NCI-H2171 treated with DMSO at 0.1 percent for 48 hours (cell line): Measurements from ENCODE around the gene GMPPA.

ENCODE experiments used
- DNase-seq: peaks from one replicate; lab custom pipeline; 2025; lab: John Stamatoyannopoulos, UW

GMPPA gene

DNA sequence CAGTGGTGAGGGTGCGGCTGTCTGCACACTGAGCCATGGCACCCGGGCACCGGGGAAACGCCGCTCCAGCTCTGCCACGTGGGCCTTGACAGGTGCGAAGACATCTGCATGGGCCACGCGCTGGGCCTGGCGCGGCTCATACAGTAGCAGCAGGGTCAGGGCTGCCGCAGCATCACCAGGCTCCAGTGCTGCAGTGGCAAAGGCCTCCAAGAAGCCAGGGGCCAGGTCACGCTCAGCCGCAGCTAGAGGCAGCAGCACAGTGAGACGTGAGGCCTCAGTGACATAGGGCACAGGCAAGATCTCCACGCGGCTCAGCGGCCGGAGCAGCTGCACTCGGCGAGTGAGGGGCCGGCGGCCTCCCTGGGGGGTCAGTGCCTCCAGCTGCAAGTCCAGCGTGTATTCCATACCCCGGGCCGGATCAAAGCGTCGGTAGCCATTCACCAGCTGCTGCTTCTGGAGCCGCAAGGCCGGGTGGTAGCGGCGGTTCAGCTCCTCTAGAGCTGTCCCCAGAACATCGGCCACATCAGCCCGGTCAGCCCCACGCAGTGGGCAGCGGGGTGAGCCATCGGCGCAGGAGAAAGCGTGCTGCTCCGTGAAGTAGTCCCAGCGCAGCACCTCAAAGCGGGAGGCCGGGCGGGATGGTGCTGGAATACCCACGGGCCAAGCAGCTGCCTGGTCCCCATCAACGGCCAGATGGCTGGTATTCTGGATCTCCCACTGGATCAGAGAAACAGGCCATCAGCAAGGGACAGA lies 41.4 kb downstream of the GMPPA start:
- no peak for DNase-seq

DNA sequence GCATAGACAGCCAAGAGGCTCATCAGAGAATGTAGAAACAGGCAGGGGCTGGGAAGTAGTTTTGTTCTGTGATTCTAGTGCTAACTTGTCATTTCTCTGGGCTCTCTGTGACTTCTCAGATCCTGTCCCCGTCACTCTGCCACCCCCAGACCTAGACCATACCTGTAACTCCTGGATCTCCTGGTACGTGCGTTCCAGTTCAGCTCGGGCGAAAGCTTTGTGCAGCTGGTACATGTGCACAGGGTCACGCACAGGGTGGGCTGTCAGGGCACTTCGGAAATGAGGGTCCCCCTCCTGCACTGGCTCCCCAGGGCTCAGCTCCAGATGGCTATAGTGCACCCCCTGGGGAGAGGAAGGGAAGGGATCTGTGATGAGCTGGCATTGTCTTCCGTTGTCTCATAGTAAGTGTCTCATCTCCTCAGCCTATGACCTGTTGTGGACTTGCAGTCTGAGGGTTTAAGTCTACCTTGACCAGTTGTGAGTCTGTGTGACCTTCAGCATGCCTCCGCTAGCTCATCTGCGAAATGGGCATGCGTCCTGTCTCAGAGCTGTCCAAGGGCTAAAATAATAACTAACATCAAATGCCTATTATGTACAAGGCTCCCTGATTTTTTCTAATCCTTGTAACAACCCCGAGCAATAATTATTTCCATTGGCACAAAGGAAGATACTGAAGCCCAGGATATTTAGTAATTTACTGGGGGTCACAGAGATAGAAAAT lies 42.3 kb downstream of the GMPPA start:
- no peak for DNase-seq

DNA sequence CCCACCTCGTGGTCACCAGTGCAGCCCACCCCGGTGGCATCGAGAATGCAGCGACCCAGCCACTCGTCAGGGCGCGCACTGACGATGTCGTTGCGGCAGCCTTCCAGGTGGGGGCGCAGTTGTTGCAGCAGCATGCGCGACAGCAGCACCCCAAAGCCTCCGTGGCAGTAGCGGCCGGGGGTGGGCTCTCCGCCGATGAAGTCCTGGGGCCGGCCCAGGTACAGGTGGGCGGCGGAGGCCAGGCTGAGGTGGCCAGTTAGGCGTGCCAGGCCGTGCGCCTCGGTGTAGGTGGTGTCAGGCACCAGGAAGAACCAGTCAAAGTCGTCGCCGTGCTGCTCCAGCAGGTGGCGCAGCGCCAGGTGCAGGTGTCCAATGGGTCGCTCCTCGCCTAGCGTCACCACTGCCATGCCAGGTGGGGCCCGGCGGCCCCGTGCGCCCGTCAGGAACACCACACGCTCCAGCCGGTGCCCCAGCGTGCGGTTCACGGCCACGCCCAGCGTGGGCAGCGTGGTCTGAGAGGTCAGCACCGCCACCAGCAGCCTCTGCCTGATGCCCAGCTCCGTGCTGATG lies 43.0 kb downstream of the GMPPA start:
- peak; percentile 89 for DNase-seq

DNA sequence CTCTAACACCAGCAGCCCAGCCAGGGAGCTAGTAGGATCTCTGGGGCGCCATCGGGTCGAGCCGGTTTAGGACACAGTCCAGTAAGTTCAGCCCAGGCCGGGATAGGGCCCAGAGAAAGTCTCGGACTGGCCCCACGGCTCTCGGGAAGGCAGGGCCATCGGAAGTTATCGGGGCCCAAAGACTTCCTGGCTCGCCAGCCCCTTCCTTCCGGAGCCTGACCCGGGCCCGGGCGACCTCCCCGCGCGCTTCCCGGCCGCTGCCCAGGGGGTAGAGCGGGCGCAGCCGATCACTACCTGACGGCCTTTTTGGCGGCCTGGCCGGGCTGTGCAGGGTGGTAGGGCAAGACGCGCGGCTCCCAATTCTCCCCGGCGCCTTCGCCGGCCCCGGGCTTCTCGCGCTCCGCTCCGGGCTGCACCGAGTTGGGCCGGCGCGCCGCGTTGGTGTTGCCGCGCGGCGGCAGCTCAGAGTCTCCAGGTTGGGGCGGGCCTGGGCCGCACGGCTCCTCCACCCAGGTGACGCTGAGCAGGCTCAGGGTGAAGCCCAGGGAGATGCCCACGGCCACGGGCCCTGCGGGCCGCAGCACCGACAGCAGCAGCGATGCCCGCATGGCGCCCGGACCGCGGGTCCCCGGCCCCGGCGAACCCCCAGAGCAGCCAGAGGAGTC lies 44.4 kb downstream of the GMPPA start:
- DNase-seq = peak; percentile 18

DNA sequence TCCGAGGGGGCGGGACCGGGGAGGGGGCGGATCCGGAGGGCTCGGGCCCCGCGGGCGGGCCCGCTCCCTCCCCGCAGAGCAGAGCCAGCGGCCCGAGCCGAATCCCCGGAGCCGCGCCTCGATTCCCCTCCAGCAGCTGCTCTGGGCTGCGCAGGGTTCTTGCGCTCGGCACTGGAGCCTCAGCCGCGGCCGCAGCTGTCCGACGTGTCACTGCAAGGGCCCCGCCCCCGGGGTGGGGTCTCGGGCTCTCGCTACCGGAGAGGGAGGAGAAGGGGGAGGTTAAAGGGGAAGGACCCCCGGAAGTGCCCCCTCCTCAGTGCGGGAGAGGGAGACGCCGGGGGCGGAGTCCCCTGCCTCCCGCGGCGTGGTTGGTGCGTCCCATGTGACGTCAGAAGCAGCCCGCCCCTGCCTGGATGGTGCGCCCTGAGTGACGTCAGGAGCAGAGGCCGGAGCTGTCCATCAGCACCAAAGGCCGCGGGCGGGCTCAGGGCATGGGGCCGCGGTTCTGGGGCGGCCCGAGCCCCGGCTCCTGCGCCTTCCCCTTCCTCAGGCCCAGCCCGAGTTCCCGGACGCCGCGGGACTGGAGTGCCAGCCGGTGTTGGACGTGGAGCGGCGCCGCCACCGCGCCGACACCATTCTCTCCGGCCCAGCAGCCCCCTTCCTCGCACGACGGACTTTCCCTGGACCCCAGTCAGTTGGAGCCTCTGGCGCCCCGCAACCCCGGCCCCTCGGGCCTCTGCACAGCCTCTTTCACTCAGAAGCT lies 45.1 kb downstream of the GMPPA start, which contains the start of the genes CHPF and TMEM198:
Gene CHPF, minus strand, starts transcription at position 214 of the 763 bp plus-strand sequence. CDS start 271 bp downstream, outside the sequence.
Gene TMEM198, plus strand, starts transcription at position 433 of the 763 bp plus-strand sequence. CDS start 700 bp downstream, outside the sequence.
- DNase-seq = peak; percentile 96

DNA sequence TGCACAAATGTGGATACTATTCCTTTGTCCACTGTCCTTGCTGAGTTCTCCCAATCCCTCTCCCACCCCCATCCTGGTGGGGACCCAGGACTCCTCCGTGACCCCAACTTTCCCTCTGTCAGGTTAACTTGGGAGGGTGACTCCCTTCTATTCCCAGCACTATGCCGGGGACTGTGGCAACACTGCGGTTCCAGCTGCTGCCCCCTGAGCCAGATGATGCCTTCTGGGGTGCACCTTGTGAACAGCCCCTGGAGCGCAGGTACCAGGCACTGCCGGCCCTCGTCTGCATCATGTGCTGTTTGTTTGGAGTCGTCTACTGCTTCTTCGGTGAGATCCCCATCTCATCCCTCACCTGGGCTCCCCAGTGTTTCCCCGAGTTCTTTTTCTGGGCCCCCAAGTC lies 45.9 kb downstream of the GMPPA start:
- DNase-seq = no peak

DNA sequence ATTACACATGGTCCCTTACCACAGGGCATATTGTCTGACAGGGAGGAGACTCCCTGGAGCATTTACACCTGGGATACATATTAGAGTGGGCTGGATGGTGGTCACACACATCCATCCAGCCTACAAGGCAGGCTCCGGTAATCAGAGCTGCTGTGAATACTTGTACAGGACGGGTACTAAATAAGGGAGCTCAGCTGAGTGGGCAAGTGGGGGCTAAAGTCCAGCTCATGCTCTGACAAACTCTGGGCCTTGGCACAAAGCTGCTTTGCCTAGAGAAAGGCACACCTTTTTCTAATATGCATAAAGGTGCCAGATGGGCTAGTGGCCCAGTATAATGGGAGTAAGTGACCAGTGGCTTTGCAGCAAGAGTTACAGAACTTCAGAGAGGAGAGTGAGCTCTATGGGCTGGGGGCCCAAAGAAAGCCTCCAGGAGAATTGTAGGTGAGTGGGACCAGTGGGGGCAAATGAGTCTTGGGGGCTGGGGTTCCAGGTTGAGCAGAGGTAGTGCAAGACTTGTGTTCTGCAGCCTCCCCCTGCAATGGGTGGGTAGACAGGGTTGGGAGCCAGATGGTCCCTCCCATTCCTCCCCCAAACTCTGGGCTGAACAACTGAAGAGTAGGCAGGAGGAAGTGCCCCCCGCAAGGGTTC lies 46.7 kb downstream of the GMPPA start:
- DNase-seq = no peak

DNA sequence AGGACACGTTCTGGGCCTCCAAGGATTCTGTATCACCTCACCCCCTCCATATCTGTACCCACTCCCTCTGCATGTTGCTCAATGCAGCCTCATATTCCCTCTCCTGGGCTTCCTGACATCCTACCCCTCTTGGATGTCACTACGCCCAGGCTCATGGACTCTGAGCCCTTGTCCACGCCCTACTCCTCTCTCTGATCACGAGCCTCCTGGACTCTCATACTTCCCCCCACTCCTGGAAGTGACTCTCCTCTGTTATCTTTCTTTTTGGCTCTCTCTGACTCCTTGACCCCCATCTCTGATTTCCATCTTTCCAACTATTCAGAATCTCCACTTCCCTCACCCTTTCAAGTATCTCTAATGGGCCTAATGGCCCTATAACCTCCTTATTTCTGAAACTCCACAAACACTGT lies 47.3 kb downstream of the GMPPA start:
- DNase-seq = no peak

DNA sequence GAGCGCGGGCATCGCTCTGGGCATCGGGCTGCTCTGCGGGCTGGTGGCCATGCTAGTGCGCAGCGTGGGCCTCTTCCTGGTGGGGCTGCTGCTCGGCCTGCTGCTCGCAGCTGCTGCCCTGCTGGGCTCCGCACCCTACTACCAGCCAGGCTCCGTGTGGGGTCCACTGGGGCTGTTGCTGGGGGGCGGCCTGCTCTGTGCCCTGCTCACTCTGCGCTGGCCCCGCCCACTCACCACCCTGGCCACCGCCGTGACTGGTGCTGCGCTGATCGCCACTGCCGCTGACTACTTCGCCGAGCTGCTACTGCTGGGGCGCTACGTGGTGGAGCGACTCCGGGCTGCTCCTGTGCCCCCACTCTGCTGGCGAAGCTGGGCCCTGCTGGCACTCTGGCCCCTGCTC lies 48.9 kb downstream of the GMPPA start:
- DNase-seq = no peak

DNA sequence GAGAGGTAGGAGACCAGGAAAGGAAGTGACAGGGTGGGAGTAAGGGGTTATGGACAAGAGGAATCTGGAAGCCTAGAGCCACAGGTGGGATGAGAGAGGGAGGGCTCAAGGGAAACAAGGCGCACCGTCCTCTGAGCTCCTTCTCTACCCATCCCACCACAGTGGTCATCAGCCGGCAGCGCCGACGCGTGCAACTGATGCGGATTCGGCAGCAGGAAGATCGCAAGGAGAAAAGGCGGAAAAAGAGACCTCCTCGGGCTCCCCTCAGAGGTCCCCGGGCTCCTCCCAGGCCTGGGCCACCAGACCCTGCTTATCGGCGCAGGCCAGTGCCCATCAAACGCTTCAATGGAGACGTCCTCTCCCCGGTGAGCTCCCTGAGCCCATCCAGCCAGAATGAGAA lies 50.3 kb downstream of the GMPPA start:
- no peak for DNase-seq

DNA sequence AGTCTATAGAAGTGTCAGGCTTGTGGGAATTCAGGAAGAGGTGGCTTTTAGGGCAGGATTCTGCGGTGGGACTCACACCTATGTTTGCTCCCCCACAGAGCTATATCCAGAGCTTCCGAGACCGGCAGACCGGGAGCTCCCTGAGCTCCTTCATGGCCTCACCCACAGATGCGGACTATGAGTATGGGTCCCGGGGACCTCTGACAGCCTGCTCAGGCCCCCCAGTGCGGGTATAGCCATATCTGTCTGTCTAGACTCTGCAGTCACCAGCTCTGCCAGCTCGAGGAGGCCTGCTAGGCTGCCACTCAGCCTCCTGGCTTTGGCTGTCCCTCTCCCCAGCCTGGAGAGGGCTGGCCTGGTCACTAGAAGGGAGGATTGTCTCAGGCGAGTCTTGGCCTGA lies 50.9 kb downstream of the GMPPA start:
- DNase-seq = no peak

DNA sequence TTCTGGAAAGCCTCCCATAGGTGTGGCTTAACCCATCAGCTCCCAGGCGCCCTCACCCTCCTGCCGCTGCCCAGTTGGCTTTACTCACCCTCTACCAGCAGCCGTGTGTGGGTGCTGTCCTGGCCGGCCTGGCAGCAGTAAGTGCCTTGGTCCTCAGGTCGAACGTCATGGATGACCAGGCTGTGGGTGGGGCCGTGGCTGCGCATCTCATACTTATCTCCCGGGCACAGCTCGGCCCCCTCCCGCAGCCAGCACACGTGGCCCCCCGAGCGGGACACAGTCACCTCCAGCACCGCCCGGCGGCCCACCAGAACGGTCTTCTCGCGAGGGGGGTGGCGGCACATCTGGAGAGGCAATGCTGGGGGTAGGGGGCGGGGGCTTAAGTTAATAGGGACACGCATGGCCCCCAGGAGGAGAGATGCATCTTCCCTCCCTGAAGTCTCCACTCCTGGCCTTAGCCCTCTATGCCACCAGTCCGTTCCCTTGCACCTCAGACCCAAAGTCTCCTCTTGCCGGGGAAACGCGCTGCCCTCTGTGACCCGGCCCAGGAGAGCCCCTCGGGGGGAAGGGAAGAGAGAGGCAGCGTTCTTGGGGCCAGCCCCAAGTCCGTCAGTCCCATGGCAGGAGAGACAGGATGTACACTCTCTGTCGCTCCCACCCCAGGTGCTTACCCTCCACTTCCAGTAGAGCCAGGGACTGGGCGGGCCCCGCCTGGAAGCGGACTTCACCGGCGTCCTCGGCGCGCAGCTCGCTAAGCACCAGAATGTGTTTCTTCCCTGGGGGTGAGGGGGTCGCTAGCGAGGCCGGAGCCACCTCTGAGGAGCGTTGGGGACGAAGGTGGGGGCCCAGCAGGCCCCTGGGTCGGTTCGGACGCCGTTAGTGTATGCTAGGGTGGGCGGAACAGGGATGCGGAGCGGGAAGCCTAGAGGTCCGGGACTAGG lies 53.0 kb downstream of the GMPPA start:
- no peak for DNase-seq

DNA sequence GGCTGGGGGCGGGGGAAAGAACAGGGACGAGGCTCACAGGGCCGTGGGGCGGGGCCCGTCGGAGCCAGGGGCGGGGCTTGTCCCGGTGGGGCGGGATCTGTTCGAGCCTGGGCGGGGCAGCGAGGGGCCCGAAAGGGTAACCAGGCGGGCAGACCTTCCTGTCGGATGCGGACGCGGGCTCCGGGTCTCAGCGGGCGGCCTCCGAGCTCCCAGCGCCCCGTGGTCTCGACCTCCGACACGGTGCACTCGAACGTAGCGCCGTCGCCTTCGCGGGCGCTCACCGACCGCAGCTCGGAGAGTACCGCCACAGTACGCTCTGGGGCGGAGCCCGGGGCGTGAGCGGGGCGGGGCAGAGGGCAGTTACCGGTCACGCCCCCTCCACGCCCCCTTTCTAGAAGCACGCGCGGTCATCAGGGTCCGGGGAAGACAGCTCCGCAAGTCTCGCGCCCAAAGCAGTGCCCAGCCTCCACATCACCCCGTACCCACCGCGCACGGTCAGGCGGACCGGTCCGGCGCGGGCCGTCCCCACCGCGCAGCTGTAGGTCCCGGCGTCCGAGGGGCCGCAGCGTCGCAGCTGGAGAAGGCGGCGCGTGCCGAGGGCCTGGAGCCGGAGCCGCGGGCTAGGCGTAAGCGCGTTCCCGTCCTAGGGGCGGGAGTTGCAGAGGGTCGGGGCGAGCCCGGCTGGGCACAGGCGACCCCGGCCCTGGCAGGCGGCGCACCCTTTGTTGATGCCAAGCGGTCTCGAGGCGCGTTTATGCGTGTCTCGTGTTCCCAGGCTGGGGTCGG lies 53.9 kb downstream of the GMPPA start:
- peak; percentile 84 for DNase-seq

DNA sequence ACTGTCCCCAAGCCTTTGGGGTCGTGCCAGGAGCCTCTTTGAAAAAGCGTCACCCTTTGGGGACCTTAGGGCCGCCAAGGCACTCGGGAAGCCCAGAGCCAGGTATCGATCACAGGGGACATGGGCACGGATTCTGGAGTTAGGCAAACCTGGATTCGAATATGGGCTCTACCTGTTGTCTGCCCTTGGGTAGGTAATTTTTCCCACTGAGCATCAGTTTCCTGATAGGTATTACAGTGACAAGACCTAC lies 54.4 kb downstream of the GMPPA start:
- DNase-seq = no peak

DNA sequence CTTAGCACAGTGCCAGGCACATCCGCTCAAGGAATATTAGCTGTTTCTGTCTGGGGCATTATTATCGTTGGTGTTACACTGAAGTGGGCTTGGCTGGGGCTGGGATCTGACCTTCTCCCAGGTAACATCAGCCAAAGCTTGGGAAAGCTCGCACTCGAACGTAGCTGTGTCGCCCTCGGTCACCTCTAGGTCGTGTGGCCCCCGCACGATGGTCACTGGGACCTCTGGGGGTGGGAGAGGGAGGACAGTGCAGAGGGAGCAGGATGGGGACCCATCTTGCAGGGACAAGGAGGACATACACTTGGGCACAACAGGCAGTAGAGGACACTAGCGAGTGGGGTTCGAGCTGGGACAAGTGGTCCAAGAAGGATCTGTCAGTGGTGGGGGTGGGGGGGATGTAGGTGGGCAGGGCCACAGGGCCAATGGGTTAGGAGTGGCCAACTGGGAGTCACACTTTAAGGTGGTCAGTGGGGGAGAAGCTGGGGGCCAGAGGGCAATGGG lies 54.8 kb downstream of the GMPPA start:
- no peak for DNase-seq

DNA sequence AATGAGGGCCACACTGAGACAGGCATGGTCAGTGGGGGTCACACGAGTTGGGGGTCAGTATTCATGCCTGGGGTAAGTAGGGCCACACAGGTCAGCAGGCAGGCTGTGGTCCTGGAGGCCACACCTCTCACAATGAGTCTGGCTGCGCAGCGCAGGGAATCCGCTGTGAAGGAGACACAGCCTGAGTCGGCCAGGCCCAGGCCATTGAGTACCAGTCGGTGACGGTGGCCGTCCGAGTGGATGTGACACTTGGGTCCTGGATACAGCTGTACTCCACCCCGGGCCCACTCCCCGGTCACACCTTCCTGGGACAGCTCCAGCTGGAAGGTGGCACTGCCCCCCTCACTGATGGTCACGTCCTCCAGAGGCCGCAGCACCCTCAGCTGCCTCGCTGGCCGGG lies 55.7 kb downstream of the GMPPA start:
- DNase-seq = no peak

DNA sequence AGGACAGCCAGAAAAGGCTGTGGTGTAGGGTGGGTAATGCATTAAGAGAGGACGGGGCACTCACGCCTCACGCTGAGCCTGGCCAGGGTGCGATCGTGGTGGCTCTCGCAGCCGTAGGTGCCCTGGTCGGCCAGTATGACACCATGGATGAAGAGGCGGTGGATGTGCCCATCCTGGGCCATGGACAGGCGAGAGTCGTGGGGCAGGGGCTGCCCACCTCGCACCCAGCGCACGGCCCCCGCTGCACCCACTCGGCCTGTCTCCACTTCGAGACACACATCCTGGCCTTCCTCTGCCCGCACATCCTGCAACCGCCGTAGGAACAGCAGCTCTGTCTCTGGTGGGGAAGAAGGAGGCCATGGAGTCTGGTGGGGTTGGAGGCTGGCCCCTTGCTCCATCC lies 57.3 kb downstream of the GMPPA start:
- no peak for DNase-seq

DNA sequence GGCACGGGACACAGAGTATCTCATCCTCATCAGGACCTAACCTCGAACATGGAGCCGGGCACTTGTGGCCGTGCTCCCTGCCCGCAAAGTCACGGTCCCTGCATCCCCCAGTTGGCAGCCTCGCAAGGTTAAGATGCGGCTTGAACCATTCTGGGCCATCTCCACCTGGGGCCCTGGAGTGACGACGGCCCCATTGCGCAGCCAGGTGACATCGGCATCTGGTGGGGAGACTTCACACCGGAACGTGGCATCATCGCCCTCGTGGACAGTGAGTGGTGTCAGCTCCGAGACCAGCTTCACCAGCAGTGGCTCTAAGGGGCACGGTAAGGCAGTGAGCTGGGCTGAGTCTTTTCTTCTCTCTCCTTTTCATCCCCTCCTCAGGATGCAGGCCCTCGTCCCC lies 57.7 kb downstream of the GMPPA start:
- DNase-seq = no peak
